DMS153 treated with DMSO at 0.1 percent for 48 hours (cell line): ENCODE results near the gene IGSF3.

Experiments
- DNase-seq: peaks from one replicate; lab custom pipeline; 2025; ENCODE audit not compliant: unreplicated experiment; lab: John Stamatoyannopoulos, UW

The IGSF3 gene

GRCh38 chr1:116686723-116687352, 19.3 kb upstream of the IGSF3 start:
- DNase-seq, result no peak

GRCh38 chr1:116686175-116686574, 18.6 kb upstream of the IGSF3 start:
- DNase-seq, result no peak

GRCh38 chr1:116684575-116684974, 17.0 kb upstream of the IGSF3 start:
- no peak for DNase-seq

GRCh38 chr1:116682641-116683221, 15.2 kb upstream of the IGSF3 start:
- DNase-seq, result no peak

- DNase-seq, result no peak
These were observed 13.9 kb upstream of the IGSF3 start for GRCh38 chr1:116681343-116681899.

GRCh38 chr1:116680752-116681151, 13.2 kb upstream of the IGSF3 start:
- no peak for DNase-seq

- no peak for DNase-seq
These were observed 12.5 kb upstream of the IGSF3 start for GRCh38 chr1:116679828-116680628.

GRCh38 chr1:116679091-116679827, 11.7 kb upstream of the IGSF3 start:
- DNase-seq, result no peak

GRCh38 chr1:116678732-116679090, 11.2 kb upstream of the IGSF3 start:
- DNase-seq, result no peak

GRCh38 chr1:116677474-116678062, 10.0 kb upstream of the IGSF3 start:
- no peak for DNase-seq

GRCh38 chr1:116676291-116676690, 8.8 kb upstream of the IGSF3 start:
- DNase-seq, result no peak

GRCh38 chr1:116674751-116675150, 7.2 kb upstream of the IGSF3 start:
- no peak for DNase-seq

- DNase-seq, result no peak
These were observed 6.5 kb upstream of the IGSF3 start for GRCh38 chr1:116674011-116674531.

GRCh38 chr1:116671912-116672311, 4.4 kb upstream of the IGSF3 start:
- DNase-seq, result no peak

- DNase-seq, result no peak
These were observed 3.7 kb upstream of the IGSF3 start for GRCh38 chr1:116671072-116671760.

GRCh38 chr1:116668277-116668676, 744 bp upstream of the IGSF3 start:
- DNase-seq, result no peak

- DNase-seq, result no peak
These were observed 407 bp downstream of the IGSF3 start for GRCh38 chr1:116667078-116667574.

GRCh38 chr1:116666187-116667077, 1.1 kb downstream of the IGSF3 start:
- no peak for DNase-seq

GRCh38 chr1:116664978-116665371, 2.6 kb downstream of the IGSF3 start:
- DNase-seq, result no peak
